Stimulated activated CD4-positive, alpha-beta T cell treated with anti-CD3 and anti-CD28 coated beads, Interleukin-4, amount 100 ng/mL, for 1 hour (primary cell): Measurements from ENCODE around the gene TOP3A.

Experiments
- DNase-seq: peaks from one replicate; pipeline ENCODE4 v3.0.0-alpha.2; 2020

The TOP3A gene

DNA sequence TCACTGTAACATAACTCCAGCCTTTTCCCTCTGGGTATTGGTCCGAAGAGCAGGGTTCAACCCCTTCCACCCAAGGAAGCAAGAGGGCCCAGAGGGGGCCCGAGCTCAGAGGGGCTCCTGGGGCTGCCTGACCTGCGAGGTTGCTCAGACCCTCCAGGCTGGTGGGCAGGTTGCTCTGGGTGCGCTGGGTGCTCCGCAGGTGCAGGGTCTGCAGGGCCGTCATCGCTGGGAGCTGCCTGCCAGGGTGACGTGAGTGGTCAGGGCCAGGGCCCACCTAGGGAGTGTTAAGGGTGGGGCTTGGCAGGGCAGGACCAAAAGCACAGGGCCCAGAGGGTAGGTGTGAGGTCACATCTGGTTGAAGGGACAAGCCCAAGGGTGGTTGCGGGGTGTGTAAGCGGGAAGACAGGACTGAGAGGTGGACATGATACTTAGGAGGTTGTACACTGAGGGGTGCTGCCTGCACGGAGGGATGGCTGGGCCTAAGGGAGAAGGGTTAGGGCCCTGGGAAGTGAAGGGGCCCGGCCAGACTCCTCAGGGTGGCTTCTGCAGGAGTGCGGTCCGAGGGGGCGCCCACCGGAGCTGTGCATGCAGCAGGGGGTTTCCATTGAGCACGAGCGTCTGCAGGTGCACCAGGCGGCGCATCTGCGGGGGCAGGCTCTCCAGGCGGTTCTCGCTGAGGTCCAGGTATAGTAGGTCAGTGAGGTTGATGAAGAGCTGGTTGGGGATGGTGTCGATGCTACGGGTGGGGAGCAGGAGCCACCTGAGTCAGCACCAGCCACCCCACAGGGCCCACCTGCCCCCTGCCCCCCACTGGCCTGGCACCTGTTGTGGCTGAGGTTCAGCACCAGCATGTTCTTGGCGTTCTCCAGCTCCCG lies 60.6 kb downstream of the TOP3A start:
- no peak for DNase-seq

DNA sequence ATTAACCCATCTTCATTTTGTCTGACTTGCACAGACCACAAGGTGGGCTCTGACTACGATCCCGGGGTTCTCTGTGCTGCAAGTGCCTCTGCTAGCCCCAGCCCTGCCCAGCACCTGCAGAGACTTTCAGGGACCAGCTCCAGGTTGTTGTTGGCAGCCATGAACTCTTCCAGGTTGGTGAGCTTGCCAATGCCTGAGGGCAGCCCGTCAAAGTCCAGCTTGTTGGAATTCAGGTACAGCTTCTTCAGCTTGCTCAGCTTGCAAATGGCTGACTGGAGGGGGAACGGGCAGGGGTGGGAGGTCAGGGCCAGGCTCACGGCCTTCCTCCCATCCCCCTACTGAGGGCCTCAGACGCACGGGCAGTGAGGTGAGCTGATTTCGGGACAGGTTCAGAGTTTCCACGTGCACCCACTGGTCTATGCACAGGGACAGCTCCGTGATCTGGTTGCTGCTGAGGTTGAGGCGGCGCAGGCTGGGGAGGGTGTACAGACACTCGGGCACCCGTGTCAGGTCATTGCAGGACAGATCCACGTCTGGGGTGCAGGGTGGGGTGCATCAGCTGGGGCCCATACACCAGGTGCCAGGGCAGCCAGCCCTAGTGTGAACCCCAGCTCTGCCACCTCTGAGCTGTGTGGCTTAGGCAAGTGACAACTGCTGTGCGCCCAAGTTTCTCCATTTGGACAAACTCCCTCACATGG lies 61.5 kb downstream of the TOP3A start:
- no peak for DNase-seq

DNA sequence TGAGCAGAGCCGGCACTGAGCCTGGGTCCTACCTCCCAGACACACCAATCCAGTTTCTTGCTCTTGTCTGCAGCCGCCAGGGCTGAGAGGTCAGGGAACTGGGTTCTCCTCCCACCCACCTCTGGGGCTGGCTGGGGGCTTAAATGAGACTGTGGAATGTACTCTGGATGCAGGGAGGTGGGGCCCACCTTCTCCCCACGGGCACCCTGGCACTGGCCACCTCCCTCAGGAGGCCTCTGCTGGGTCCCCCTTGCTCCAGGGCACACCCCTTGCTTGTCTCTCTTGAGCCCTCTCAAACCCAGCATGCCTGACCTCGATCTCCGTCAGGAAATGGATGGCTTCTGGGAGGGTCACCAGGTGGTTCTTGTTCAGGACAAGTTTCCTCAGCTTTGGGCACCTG lies 62.6 kb downstream of the TOP3A start:
- DNase-seq = no peak

DNA sequence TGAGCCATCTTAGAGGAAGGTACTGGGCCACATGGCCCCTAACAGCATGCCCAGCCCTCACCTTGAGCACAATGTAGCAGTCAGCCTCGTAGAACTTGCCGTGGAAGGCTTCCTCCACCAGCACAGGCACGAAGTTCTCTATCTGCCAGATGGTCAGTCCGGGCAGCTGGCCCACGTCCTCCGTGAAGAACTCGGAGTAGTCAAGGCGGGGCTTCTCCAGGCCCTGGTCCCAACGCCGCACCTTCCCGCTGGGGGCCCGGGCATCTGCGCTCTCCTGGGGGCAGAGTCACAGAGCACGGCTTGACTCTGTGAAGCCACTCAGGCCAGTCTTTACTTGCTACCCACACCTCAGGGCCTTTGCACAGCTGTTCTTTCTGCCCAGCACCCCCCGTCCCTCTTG lies 63.6 kb downstream of the TOP3A start:
- no peak for DNase-seq

DNA sequence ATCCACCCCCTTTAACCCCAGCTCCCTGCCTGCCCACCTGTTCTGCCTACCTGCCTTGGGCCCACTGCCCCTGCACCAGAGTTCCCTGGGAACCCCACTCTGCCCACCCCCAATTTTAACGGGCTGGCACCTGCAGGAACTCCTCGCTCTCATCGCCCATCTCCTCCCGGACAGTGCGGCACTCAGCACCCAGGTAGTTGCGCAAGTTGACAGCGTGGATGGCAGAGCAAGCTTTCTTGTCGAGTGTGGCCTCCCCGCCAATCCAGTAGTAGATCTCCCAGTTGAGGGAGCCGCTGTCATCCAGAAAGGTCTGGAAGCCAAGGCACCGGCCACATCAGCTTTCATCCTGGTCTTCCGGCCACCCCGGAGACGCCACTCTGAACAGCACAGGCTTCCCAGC lies 64.1 kb downstream of the TOP3A start:
- DNase-seq = no peak

DNA sequence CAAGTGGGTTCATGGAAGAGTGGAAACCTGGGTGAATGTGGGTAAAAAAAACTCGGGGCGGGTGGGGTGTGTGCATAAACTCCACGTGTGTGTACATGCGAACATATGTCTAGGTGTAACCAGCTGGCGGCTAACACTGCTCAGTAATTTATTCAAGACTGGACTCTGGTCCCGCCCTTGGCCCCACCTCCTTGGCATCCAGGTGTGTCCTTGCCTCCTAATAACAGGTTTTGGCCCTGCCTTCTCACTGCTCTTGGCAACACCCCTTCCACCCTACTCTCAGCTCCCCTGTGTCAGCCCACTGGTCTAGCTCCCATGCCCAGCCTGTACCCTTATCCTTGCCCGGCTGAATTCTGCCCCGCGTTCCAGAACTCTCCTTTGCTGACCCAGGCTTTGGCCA lies 64.5 kb downstream of the TOP3A start:
- no peak for DNase-seq

DNA sequence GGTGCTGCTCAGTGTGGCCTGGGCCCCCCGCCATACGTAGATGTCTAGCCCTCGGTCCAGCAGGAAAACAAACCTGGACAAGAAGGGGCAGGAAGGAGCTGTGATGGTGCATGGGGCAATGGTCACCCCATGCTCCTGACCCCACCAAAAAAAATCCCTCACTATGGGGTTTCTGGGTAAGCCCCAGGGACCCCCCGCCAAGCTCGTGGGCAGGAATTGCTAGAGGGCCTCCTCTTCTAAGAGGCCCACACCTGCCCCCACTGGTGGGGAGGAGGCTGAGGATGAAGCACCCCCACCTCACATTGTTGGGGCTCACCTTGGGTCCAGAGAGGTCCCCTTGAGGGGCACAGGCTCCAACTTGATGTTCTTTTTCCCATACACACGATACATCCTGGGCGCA lies 66.0 kb downstream of the TOP3A start:
- no peak for DNase-seq

DNA sequence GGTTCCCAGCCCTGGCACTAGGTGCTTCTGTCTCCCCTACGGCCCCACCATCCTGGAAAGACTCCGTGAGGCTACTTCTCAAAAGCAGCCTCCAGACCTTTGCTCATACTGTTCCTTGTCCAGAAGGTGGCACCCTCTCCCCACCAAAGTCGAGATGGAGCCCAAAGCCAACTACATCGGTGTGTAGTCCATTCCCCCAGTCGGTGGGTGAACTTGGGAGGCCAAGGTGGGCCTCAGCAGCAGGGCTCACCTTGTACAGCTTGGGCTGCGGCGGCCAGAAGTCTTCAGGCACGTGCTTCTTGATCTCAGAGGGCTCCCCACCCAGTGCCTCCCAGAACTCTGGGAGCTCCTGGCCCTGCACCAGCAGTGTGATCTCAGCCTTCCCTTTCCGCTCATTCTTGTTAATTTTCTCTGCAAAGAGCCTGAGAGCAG lies 66.5 kb downstream of the TOP3A start:
- DNase-seq = peak; percentile 58

DNA sequence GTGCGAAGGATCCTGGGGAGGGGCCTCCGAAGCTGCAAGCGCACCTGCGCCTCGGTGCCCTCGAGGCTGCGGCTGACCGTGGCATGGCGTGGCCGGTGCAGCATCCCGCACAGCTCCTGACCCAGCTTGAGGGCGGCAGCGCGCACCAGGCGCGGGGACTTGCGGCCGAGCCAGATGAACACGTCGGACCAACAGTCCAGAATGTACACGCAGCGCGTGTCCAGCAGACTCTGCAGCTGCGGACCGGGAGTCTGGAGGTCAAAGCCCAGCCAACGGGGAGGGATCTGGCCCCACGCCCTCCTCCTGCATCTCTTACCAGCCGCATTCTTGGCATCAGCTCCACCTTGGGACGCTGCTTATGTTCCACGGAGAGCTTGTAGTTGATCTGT lies 67.2 kb downstream of the TOP3A start:
- no peak for DNase-seq

DNA sequence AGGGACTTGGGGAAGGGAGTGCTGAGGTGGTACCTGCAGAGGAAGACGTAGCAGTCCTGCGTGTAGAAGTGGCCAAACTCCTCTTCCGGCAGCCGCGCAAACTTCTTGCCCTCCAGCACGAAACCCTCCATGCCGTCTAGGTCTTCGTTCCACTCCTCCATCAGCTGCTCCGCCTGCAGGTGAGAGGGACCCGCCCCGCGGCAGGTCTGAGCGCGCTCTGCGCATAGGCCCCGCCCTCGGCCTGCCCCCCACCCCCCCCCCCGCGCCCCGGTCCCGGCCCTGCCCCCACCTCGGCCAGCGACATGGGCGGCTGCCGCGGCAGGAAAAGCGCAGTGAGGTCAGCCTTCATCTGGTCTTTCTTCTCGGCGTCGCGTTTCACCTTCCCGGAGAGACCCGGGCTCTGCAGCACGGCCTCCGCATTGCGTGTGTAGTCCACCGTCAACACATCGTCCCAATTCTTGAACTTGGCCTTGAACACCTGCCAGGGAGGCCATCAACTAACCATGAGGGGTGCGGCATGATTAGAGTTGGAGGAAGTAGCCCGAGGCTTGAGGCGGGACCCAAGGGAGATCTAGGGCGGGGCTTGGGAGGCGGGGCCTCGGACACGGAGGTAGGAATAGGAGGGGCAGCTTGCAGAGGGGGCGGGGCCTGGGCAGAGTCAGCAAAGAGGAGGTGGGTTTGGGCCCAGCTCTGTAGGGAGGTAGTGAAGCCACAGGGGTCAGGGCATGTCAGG lies 67.7 kb downstream of the TOP3A start:
- peak; percentile 46 for DNase-seq

DNA sequence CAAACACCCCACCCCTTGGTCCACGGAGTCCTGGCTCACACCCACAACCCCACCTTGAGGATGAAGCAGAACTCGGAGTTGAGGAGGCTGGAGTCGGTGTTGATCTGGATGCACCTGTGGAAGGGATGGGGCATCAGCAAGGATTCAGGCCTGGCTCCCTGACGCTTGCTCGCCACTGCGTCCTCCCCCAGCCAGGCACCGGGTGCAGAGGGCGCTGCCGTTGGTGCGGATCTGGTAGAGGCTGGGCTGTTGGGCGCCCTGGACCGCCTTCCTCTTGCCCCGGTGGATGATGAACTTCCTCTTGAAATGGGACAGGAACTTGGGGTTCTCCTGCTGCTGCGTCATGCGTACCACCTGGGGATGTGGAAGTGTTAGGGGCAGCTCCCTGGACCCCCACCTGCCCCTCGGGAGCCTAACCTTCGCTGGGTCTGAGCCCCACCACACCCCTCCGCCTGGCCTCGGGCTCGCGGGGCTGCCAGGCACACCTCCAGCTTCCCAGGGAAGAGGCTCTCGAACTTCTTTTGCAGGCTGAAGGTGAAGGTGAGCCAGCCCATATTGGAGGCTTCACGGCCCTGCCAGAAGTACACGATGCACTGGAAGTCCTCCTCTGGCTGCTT lies 68.6 kb downstream of the TOP3A start:
- no peak for DNase-seq

DNA sequence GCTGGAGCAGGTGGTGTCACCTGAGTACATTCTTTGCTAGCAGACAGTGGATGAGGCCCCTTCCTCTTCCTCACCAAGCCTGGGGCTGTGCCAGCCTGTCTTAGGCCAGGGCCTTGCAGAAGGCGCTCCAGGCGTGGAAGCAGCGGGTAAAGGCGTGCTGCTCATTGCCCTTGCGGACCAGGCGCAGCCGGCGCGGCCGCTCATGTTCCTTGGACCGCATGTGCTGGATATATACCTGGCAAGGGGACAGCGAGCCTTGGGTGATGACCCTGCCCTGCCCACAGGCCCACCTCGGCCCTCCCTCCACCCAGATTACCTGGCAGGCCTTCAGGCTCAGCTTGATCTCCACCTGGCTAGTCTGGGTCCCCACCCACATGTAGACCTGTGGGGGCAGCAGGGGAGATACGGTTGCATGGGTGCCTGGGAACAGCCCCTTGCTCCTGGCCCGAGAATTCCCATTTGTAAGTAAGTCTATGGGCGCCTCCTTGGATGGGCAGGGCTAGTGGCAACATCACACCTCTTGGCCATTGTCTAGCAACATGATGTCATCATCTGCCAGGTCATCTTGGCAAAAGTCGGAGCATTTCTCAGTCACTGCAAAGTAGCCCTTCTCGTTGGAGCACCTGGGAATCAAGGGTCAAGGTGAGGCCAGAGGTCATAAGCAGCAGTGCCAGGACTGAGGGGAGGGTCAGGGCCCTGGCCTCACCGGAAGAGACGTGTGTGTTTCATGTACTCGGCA lies 69.6 kb downstream of the TOP3A start:
- DNase-seq = no peak

DNA sequence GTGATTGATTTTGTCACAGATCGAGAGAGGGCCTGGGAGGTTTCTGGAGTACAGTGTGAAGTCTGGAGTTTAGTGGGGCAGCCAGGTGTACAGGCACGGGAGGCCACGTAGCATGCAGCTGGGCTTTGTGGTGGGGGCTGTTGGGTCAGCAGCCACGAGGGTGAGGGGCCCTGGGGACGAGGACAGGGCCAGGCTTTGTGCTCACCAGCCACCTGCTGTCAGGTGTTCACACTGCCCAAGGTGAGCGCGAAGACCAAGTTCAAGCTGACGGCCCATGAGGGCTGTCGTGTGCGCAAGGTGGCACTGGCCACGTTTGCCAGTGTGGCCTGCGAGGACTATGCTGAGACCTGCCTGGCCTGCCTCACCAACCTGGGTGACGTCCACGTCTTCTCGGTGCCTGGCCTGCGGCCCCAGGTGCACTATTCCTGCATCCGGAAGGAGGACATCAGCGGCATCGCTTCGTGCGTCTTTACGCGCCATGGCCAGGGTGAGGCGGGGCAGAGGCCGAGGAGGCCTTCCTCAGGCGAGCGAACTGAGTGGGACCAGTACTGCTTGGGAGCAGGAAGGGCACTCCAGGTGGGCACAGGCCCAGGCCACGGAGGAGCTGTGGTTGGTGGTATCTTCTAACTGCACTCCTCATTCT lies 73.4 kb downstream of the TOP3A start:
- no peak for DNase-seq

DNA sequence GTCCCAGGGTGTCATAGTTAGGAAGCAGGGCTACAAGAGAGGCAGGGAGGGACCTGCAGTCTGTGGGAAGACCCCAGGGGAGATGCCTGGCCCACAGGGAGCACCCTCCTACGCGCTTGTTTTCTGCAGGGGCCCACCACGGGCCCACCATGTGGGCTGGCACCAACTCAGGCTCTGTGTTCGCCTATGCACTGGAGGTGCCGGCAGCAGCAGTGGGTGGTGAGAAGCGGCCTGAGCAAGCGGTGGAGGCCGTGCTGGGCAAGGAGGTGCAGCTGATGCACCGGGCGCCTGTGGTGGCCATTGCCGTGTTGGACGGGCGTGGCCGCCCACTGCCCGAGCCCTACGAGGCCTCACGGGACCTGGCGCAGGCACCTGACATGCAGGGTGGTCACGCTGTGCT lies 74.3 kb downstream of the TOP3A start:
- no peak for DNase-seq

DNA sequence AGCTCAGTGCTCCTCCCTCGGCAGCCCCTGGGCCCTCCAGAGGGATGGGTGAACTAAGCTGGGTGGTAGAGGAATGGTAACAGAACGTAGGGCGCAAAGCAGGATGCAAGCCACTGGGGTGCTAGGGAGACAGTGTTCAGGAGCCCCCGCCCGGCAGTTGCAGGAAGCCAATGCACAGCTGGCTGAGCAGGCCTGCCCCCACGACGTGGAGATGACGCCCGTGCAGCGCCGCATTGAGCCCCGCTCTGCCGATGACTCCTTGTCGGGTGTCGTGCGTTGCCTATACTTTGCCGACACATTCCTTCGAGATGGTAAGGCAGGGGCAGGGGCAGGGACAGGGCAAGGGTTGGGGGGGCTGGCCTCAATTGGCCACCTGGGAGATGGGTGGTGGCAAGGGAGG lies 76.5 kb downstream of the TOP3A start:
- DNase-seq = no peak

DNA sequence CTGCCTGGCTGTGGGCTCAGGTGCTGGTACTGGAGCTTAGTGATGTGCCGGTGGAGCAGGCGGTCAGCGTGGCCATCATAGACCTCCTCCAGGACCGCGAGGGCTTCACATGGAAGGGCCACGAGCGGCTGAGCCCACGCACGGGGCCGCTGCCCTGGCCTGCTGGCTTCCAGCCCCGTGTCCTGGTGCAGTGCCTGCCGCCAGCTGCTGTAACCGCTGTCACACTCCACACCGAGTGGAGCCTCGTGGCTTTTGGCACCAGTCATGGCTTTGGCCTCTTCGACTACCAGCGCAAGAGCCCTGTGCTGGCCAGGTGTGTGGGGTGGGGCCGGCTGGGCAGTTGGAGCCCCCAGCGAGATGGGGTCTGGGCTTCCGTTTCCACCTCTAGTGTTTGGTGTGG lies 77.3 kb downstream of the TOP3A start:
- DNase-seq = no peak

DNA sequence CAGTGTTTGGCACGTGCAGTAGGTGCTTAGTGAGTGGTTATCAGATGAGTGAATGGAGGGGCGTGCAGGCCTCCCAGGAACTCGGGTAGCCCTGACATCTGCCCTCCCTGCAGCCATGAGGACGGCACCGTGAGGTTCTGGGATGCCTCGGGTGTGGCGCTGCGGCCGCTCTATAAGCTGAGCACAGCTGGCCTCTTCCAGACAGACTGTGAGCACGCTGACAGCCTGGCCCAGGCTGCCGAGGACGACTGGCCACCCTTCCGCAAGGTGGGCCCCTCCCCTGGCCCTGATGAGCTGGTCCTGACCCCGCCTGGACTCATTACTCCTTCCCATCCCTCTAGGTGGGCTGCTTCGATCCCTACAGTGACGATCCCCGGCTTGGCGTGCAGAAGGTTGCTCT lies 78.3 kb downstream of the TOP3A start:
- no peak for DNase-seq

DNA sequence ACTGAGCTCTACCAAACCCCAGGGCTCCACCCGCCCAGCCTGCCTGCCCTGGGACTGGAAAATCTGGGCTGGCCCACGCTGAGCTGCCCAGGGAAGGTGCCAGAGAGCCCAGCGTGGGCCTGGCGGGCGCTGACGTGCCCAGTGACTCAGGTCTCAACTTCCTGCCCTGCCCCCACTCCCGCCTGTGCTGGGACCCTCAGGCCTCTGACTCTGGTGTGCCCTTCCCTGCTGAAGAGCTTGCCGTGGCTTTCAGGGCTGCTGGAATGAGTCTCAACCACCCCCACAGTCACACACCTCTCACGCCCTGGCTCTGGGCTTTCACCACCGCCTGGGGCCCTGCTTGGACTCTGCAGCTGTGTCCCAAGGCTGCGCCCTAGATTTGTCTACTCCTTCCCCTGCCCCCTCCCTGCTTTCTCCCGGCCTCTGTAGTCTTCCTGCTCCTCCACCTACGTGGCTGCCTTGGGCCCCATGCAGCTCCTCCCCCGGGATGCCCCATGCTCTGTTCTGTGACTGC lies 79.0 kb downstream of the TOP3A start:
- DNase-seq = peak; percentile 14

DNA sequence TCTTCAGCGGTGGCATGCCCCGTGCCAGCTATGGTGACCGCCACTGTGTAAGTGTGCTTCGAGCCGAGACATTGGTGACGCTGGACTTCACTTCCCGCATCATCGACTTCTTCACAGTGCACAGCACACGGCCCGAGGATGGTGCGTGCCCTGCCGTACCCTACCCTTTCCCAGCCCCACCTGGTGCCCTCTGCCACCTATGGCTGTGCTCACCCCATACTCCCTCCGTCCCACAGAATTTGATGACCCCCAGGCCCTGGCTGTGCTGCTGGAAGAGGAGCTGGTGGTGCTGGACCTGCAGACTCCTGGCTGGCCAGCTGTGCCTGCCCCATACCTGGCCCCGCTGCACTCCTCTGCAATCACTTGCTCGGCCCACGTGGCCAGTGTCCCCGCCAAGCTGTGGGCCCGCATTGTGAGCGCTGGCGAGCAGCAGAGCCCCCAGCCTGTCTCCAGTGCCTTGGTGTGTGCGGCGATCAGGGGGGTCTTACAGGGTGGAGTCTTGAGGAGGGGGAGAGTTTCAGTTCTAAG lies 79.9 kb downstream of the TOP3A start:
- no peak for DNase-seq

DNA sequence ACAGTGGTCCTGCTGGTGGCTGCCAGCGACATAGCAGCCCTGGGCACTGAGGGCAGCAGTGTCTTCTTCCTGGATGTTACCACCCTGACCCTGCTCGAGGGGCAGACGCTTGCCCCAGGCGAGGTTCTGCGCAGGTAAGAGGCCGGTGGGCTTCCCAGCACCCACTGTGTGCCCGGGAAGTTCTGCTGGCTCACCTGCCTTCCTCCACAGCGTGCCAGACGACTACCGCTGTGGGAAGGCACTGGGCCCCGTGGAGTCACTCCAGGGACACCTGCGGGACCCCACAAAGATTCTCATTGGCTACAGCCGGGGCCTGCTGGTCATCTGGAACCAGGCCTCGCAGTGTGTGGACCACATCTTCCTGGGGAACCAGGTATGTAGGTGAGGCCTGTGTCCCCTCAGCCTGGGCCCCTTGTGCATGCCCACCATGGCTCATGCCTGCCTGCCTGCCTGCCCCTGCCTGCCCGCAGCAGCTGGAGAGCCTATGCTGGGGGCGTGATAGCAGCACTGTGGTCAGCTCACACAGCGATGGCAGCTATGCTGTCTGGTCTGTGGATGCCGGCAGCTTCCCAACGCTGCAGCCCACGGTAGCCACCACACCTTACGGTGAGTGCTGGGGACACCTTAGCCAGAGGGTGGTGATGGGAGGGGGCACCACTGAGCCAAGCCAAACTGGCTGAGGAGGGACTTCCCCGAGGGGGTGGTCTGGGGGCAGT lies 80.8 kb downstream of the TOP3A start:
- no peak for DNase-seq

DNA sequence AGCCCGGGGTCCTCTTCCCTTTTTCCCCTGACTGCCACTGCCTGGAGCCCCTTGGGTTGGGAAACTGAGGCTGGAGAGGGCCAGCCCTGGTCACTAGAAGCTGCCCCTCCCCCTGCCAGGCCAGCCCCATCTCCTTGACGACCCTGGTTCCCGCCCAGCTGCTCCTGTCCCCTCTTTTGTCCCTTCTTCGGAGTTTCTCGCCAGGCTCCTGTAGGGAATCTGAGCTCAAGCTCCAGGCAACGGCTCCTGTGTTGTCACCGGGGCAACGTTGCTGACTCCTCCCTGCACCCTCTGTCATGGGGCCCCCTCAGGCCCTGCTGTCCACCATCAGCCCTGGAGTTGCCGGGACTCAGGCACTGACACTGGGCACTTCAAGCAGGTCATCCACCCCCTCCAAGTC lies 83.6 kb downstream of the TOP3A start:
- no peak for DNase-seq
